Activated B cell treated with CpG ODN at 0.5 μM for 24 hours (primary cell): ENCODE results near the gene TMEM242. TPM values are rescaled to one million over a fixed set of nuclear protein-coding genes. Genes with fewer than 3 reads are reported as not detected.

ENCODE experiments used
- ATAC-seq: fragments of 200-7000 bp; cut with Tn5 transposase; one replicate; pipeline ENCODE4 v1.10.0; 2021; ENCODE audit warnings: low read depth, mild to moderate bottlenecking, moderate library complexity
- CTCF ChIA-PET: fragments of 350-600 bp; sonication (Branson Sonifier 250); formaldehyde crosslinking; loops from one replicate; lab custom pipeline; 2021; ENCODE audit warnings: antibody characterized with exemption; lab: Charles Lee
- POLR2A ChIA-PET: fragments of 350-600 bp; sonication (Branson Sonifier 250); formaldehyde crosslinking; loops from one replicate; lab custom pipeline; 2021; ENCODE audit warnings: antibody characterized with exemption; lab: Charles Lee
- DNase-seq: peaks from one replicate; pipeline ENCODE4 v3.0.0; 2022
- H3K27ac Mint-ChIP-seq: one replicate; pipeline ENCODE4 v1.8.0; 2020; ENCODE audit warnings: mixed read lengths
- H3K27me3 Mint-ChIP-seq: one replicate; pipeline ENCODE4 v1.8.0; 2021; ENCODE audit warnings: mixed read lengths
- H3K36me3 Mint-ChIP-seq: one replicate; pipeline ENCODE4 v1.8.0; 2021; ENCODE audit warnings: low read depth, mixed read lengths
- H3K4me1 Mint-ChIP-seq: one replicate; pipeline ENCODE4 v1.8.0; 2021; ENCODE audit warnings: mixed read lengths
- H3K4me3 Mint-ChIP-seq: one replicate; pipeline ENCODE4 v1.8.0; 2020; ENCODE audit warnings: mild to moderate bottlenecking, mixed read lengths
- H3K9me3 Mint-ChIP-seq: one replicate; pipeline ENCODE4 v1.8.0; 2020; ENCODE audit warnings: mixed read lengths
- CTCF ChIP-seq: fragments of 200-600 bp; IDR thresholded peaks from one replicate; pipeline ENCODE4 v1.8.0; 2022; ENCODE audit warnings: antibody characterized with exemption, mild to moderate bottlenecking
- intact Hi-C: fragments of 100-400 bp; cut with micrococcal nuclease; formaldehyde crosslinking; loops from one replicate; pipeline ENCODE4 v1.15.1; 2024
- total RNA-seq: library from RNA; stranded (reverse); gene quantifications from 2 replicates; pipeline ENCODE4 v1.2.3, GENCODE V29; 2022

TMEM242 gene
- total RNA-seq, 1 donor from 2014 or later: 17.6 TPM

- ATAC-seq: no peak
- ChIA-PET CTCF (no interaction called here), POLR2A (no interaction called here)
- no peak overlapping the region for H3K4me3 Mint-ChIP-seq
- peak; percentile 7 for DNase-seq
- H3K4me1 Mint-ChIP-seq: peaks cover 5% of the 10 kb centered on the region
- H3K36me3 Mint-ChIP-seq: no peaks in the 10 kb centered on the region
- H3K27ac Mint-ChIP-seq: no peak overlapping the region
- no peaks in the 10 kb centered on the region for H3K27me3 Mint-ChIP-seq
- intact Hi-C loops: no loop called here
- no peak for TF ChIP-seq CTCF
- H3K9me3 Mint-ChIP-seq: no peaks in the 10 kb centered on the region
Observed at GRCh38 chr6:157268396-157268795, 54.9 kb downstream of the TMEM242 start.

GRCh38 chr6:157267654-157268053 is 55.7 kb downstream of the TMEM242 start:
- Mint-ChIP-seq H3K4me1 (no peaks in the 10 kb centered on the region), H3K27me3 (no peaks in the 10 kb centered on the region), H3K4me3 (no peak overlapping the region), H3K36me3 (no peaks in the 10 kb centered on the region), H3K9me3 (no peaks in the 10 kb centered on the region), H3K27ac (no peak overlapping the region)
- DNase-seq (no peak), ATAC-seq (no peak)
- CTCF ChIA-PET: no interaction called here
- intact Hi-C loops: no loop called here
- no peak for TF ChIP-seq CTCF
- POLR2A ChIA-PET: no interaction called here

- Mint-ChIP-seq H3K4me1 (no peaks in the 10 kb centered on the region), H3K4me3 (no peak overlapping the region), H3K9me3 (no peaks in the 10 kb centered on the region), H3K27me3 (no peaks in the 10 kb centered on the region), H3K27ac (no peak overlapping the region), H3K36me3 (no peaks in the 10 kb centered on the region)
- TF ChIP-seq CTCF: no peak
- ChIA-PET CTCF (no interaction called here), POLR2A (no interaction called here)
- ATAC-seq (no peak), DNase-seq (no peak)
- intact Hi-C loops: no loop called here
Observed at GRCh38 chr6:157267109-157267611, 56.2 kb downstream of the TMEM242 start.

- ChIA-PET CTCF (no interaction called here), POLR2A (no interaction called here)
- H3K36me3 Mint-ChIP-seq: no peaks in the 10 kb centered on the region
- peaks cover 2% of the 10 kb centered on the region for H3K27me3 Mint-ChIP-seq
- no peak overlapping the region for H3K27ac Mint-ChIP-seq
- intact Hi-C loops: no loop called here
- TF ChIP-seq CTCF: no peak
- DNase-seq (no peak), ATAC-seq (no peak)
- no peaks in the 10 kb centered on the region for H3K4me1 Mint-ChIP-seq
- no peaks in the 10 kb centered on the region for H3K9me3 Mint-ChIP-seq
- H3K4me3 Mint-ChIP-seq: no peak overlapping the region
Observed at GRCh38 chr6:157266274-157267101, 56.8 kb downstream of the TMEM242 start.

GRCh38 chr6:157265635-157266034 is 57.7 kb downstream of the TMEM242 start:
- Mint-ChIP-seq H3K27me3 (peaks cover 2% of the 10 kb centered on the region), H3K9me3 (no peaks in the 10 kb centered on the region), H3K4me1 (no peaks in the 10 kb centered on the region), H3K36me3 (no peaks in the 10 kb centered on the region), H3K27ac (no peak overlapping the region), H3K4me3 (no peak overlapping the region)
- intact Hi-C loops: no loop called here
- POLR2A ChIA-PET: no interaction called here
- CTCF ChIA-PET: no interaction called here
- no peak for TF ChIP-seq CTCF
- ATAC-seq (no peak), DNase-seq (no peak)
